ENCODE measurements around the gene PGS1.

PGS1 gene

DNA sequence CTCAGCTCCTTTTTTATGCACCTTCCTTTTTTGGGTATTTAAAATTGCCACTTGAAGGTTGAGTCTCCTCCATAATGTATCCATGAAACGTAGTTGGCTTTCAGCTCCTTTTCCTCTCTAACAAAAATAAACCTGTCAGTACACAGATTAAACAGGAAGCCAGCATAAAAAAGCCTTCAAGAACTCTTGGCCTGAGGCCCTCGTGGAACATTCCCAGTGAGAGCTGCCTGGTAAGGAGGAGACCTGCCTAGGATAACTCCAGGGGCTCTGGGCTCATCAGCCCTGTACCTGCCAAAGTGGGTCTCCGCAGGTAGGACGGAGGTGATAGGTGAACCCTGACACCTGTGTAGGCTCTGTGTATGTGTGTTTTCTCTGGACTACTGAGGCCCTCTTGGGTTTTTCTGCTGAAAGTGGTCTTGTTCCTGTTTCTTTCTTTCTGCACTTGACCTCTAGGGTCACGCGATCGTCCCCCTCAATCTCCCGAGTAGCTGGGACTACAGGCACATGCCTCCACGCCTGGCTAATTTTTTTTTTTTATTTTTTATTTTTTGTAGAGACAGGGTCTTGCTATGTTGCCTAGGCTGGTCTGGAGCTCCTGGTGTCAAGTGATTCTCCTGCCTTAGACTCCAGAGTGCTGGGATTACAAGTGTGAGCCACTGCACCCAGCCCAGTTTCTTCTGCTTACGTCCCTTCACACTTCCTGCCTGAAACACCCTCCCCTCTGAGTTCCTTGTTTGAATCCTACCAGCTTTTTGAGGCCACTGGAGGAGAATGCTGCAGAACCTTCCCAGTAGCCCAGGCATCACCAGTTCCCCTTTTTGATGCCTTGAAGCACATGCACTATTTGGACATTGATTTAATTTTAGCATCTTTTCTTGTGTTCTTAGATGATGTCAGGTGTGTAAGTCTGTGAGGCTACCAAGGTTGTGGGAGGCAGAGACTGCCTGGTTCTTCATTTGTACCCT, 9.8 kb downstream of the PGS1 start:
- DNase-seq (ENCODE audit: low spot score): no peak

DNA sequence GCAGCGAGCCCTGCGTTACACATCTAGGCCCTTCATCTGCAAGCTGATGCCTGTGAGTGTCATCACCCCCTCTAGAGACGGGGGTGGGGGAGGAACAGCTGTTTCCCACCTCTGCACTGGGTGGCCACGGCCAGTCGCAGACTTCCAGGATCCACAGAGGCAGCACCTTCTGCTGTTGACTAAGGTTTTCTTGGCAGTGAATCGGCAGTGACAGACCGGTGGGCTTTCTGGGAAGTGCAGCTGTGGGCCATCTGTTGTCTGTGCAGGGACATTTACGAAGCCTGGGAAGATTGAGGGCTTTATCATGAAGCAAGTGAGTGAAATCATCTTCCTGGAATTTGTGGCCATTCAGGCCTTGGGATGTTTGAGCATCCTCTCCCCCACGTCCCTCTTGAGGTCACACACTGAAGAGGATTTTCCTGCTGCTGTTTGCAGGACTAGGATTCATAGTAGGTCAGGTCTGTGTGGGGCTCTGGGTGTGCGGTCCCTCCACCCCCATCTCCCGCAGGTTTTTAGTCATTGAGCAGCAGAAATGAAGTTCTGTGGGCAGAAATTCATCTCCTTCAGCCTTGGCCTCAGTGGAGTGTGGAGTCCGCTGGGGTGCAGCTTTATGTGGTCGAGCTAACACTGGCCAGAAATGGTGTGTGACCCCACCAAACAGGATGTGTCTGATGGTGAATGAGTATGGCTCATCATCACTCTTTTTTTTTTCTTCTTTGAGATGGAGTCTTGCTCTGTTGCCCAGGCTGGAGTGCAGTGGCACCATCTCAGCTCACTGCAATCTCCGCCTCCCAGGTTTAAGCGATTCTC, 12.0 kb downstream of the PGS1 start:
- DNase-seq (ENCODE audit: low spot score): no peak

DNA sequence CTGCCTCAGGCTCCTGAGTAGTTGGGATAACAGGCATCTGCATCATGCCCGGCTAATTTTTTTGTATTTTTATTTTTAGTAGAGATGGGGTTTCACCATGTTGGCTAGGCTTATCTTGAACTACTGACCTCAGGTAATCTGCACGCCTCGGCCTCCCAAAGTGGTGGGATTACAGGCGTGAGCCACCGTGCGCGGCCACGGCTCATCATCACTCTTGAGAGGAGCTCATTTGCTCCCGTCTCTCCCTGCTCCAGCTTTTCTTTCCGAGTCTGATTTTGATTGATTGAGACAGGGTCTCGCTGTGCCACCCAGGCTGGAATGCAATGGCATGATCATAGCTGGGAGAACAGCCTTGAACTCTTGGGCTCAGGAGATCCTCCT, 12.6 kb downstream of the PGS1 start:
- no peak for DNase-seq (ENCODE audit: low spot score)

DNA sequence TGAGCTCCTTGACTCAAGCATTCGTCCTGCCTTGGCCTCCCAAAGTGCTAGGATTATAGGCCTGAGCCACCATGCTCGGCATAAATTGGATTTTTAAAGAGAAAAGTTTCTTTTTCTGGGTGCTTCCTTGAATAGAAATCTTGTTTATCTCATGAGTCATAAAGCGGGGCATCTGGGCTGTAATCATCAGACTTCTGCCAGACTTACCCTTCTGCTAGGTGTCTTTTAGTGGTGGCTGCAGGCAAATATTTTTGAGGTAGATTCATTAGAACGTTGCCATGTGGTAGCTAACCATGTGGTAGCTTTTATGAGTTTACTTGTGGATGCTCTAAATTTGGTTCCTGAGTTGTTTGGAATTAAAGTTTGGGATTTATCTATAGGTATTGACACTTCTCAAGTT, 13.4 kb downstream of the PGS1 start:
- no peak for DNase-seq (ENCODE audit: low spot score)

DNA sequence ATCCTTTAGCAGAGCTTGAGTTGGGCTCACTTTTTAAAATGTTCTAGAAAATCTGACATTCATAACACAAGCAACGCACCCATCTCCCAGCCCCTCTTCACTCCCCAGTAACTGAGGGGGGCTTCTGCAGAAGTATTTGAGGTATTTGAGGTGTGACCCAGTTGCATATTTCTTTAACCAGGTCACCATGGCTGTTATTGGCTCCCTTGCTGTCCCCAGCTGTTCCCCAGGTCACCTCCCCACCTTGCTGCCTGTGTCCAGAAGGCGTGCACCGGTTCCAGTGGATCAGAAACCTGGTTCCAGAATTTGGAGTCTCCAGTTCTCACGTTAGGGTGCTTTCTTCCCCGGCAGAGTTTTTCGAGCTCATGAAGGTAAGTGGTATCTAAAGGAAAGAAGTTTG, 13.8 kb downstream of the PGS1 start:
- no peak for DNase-seq (ENCODE audit: low spot score)

DNA sequence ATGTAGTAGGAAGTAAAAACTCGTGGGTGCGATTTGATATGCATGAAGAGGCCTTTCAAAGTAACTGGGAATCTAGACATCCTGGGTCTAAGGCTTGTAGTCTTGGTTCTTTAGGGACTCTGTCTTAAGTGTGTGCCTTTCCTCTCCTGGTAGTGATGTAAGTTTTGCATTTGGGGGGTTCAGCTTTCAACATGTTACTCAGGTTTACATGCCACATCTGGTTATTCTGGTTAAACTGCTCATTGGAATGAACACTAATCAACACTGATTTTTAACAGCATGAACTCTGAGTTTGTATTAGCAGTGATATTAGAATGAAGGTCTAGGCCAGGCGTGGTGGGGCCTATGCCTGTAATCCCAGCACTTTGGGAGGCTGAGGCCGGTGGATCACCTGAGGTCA, 15.1 kb downstream of the PGS1 start:
- DNase-seq (ENCODE audit: low spot score): no peak

DNA sequence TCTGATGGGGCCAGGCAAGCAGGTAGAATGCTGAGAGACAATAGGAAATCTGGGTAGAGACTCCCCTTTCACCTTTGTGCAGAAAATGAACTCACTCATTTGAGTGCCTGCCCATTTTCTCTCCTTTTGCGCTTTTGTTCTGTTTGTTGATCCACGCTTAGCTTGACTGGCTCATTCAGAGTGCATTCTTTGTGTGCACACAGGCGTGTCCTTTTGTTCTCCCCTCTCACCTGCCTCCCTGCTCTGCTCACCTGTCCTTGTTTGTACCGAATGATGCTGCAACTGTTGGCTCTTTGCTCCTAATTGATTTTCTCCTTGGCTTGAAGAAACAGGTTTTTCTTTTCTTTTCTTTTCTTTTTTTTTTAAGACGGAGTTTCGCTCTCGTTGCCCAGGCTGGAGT, 15.8 kb downstream of the PGS1 start:
- no peak for DNase-seq (ENCODE audit: low spot score)

DNA sequence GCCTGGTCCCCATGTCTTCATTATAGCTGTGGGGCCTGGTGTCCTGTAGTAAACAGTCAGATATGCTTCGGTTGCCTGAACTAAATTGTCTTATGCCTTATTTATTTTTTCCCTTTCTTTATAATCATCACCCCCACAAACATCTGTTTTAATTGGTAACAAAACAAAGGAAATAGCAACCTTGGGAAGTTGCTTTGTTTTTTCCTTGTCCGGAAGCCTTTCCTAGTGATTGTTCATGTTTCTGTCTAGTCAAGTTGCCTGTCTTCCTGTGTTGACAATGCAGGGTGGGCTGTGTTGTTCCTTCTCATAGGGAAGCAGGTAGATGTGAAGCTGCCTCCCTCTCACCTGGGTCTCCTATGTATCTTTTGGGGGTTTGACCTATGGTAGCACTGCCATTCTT, 16.7 kb downstream of the PGS1 start:
- no peak for DNase-seq (ENCODE audit: low spot score)

DNA sequence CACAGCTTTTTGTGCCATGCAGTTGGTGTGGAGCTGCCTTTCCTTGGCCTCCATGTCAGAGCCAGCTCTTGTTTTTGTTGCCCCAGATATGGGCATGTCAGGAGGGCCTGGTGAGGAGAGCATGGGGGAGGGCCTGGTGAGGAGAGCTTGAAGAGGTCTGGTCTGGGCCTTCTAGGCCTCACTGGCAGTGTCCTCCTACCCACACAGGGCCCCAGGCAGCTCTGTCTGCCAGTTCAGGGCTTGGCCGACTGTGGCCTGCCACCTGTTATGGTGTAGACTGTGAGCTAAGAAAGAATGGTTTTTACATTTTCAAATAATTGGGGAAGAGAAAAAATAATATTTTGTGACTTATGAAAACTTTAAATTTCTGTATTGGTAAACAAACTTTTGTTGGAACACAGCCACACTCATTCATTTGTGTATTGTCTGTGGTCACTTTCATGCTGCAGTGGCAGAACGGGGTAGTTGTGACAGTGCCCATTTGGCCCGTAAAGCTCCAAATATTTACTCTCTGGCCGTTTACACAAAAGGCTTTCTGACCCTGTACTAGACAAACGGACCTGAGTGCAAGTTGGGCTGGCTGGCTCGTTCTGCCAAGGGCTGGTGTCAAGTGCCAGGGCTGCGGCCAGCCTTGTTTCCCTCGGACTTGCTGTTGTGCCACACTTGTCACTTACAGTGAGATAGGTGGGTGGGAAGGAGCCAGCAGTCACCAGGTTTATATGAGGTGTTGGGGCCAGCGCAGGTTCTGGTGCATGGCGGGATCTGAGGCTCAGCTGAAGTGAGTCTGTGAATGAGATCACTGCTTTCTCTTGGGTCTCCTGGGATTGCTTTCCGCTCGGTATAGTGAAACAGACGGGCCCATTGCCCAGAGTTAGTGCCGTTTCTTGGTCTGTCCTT, 18.2 kb downstream of the PGS1 start:
- DNase-seq (ENCODE audit: low spot score): no peak

DNA sequence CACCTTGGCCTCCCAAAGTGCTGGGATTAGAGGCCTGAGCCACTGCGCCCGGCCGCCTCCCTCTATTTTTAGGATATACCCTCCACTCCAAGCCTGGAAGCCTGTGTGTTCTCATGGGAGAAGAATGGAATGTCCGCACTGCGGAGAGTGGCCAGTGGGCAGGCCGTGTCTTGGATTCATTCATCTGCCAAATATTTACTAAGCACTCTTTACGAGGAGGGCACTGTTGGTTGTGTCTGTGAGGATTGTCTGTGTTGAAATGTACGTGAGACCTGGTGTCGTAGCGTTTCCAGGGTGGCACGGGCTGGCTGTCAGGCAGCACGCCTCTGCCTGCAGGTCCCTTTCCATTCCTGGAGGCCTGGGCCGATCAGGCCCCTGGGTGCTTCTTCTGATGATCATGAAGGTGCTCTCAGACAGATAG, 19.2 kb downstream of the PGS1 start:
- DNase-seq (ENCODE audit: low spot score): no peak

DNA sequence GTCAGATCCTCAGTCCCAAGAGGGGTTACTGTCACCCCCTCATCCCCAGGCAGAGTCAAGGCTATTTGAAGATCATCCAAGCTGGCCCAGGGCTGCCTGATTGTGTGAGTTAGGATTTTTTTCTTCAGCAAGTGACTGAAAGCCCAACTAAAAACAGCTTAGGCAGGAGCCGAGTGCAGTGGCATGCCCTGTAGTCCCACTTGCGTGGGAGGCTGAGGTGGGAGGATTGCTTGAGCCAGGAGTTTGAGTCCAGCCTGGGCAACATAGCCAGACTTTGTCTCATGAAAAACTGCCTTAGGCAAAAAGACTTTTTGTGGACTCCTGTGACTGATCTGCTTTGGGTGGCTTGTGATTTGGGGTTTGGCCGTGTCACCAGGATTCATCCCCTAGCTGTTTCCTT, 19.9 kb downstream of the PGS1 start:
- no peak for DNase-seq (ENCODE audit: low spot score)

DNA sequence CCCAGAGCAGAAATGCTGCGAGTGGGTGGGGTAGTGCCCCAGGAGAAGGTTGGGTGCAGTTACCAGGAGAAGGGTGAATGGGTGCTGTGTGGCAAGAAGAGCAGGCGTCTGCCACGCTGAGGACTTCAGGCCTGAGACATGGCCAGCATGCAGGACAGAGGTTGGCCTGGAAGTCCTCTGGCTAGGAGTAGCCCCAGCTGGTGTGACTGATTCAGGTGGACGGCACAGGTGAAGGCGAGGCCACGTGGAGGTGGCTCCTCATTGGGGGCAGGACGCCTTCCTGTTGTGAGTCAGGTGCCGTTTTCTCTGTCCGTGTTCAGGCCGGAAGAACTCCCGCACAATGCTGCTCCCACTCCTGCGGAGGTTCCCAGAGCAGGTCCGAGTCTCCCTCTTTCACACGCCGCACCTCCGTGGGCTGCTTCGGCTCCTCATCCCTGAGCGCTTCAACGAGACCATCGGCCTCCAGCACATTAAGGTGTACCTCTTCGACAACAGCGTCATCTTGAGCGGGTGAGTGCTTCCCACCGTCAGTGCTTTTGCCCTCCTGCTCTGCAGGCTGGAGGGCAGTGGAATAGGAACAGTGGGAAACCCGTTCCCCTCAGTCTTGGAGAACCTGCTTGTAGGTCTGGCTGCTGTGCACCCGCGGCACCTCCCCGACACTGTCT, 20.7 kb downstream of the PGS1 start:
- DNase-seq (ENCODE audit: low spot score): no peak

DNA sequence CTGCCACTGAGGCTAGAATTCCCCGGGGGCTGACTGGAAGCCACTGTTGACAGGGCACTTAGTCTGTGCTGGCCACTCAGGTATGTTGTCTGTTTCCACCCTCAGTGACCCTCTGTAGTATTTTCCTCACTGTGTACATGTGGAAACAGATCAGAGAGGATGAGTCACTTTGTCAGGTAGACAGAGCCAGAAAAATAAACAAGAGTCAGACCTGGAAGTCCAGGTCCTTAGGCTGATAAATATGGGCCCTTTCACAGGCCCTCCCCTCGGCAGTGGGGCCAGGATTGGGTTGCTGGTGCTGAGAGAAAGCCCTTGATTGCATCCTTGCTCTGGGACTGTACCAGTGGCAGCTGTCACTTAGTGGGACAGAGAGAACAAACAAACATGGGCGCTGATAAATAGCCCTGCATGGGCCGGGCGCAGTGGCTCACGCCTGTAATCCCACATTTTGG, 21.3 kb downstream of the PGS1 start:
- no peak for DNase-seq (ENCODE audit: low spot score)

DNA sequence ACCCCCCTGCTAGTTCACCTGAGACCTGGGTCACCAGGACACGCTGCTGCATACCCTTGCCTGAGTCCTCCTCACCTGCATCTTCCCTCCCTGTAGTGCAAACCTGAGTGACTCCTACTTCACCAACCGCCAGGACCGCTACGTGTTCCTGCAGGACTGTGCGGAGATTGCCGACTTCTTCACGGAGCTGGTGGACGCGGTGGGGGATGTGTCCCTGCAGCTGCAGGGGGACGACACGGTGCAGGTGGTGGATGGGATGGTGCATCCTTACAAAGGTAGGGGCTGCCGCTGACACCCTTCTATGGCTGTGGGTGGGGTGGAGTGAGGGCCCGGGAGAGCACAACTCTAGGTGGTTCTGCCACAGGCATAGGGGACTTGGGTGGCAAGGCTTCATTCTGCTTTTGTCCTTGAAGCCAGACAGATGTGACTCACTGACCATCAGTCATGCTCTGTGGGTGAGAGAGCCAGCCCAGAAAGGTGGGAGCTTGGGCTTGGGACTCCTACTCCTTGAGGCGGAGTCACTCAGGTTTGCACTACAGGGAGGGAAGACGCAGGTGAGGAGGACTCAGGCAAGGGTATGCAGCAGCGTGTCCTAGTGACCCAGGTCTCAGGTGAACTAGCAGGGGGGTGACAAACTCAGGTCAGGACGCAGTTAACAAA, 22.3 kb downstream of the PGS1 start:
- DNase-seq (ENCODE audit: low spot score): no peak

DNA sequence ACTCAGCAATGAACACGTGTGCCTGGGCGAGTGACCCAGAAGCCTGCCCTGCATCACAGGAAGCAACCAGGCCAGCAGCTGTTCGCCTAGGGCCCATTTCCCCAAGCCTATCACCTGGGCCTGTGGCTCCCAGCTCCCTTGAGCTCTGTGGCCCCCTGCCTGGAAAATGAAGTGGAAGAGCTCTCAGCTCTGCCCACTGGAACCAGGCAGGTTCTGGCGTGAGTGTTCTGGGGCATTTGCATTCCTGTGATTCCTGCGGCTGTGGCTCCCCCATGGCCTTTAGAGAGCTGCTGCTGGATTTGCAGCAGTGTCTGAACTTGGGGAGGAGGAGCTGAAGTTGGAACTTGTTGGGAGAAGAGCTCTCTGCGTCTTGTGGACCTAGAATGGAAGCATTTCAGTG, 22.8 kb downstream of the PGS1 start:
- DNase-seq (ENCODE audit: low spot score): no peak

DNA sequence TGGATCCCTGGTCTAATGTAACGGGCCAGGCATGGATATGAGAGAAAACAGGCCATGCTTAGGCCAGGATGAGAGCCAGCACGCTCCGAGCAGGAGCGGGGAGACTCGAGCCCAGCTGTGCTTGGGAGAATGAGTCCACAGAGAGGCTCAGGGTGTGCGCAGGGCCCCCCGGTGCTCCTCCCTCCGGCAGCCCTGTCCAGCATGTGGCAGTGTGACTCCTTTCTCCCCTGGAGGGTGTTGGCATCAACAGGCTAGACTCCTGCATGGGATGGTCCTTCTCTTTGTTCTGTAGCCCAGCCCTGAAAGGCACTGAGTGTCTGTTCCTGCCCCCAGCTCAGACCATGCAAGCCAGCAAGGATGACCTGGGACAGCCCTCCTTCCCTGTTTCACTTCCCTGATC, 23.4 kb downstream of the PGS1 start:
- no peak for DNase-seq (ENCODE audit: low spot score)

DNA sequence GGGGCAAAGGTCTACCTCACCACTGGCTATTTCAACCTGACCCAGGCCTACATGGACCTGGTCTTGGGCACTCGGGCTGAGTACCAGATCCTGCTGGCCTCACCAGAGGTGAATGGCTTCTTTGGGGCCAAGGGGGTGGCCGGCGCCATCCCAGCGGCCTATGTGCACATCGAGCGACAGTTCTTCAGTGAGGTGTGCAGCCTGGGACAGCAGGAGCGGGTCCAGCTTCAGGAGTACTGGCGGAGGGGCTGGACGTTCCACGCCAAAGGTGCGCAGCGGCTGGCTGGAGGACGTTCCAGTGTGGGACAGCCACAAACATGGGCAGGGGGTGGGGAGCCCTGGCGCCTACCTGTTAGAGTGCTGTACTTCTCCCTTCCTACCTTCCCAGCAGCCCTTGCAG, 25.4 kb downstream of the PGS1 start:
- DNase-seq (ENCODE audit: low spot score): no peak

DNA sequence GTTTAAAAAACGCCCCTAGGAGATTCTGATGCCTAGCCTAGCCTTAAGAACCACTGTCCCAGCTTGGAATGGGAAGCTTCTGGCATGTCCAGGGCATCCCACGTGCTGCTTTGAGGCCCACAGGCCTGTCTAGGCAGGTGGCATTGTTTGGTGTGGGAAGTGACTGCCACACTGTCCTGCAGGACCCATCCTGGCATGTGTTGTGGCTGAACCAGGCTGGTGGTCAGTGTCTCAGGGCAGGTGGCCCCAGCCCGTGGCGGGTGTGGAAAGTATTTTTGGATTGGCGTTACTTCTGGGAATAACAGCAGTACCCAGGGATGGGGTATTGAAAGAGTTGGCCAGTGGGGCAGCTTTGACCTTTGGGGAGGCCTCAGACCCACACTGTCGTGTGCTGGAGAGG, 27.9 kb downstream of the PGS1 start:
- DNase-seq (ENCODE audit: low spot score): no peak

DNA sequence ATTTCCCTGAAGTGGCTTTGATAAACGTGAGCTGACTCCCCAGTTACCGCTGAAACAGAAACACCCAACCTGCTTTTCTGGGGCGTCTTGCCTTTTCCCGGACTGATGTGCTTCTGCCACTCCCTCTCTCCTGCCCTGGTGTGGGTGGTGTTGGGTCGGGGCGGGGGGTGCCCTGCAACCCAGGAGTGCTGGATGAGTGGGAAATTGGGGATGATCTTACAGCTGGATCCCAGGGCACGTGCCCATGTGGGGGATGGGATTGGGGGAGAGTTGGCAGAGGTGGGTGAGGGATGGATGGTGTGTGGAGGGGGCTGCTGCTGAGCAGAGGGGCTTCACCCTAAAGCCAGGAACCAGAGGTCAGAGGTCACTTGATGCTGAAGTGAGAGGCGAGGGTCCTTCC, 28.5 kb downstream of the PGS1 start:
- DNase-seq (ENCODE audit: low spot score): no peak

DNA sequence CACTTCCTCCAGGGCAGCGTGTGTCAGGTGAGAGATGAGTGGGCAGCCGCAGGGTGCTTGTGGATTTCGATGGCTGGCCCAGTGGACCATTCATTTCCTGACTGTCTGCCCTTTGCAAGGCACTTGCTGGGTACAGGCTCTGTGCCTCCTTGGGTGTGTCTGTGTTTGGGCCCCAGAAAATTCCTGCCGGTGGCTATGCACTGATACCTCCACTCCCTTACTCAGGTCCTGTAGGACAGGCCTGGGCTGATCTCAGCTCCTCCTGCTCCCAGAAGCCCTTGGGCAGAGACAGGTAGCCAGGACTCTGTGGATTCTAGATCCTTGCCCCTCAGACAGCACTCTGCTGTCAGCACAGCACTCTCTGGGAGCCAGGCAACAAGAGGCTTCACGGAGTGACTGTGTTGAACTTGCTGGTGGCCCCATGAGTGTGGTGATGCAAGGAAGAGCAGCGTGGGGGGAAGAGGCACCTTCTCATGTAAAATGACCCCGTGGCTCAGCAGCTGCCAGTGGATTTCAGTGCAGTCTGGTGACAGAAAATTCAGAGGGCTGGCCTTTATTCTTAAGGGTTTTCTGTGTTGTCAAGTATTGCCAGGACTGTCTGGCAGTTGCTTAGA, 29.0 kb downstream of the PGS1 start:
- DNase-seq (ENCODE audit: low spot score): no peak
